Panc1 (cell line): Measurements from ENCODE around the gene CNOT6L. TPM values are rescaled to one million over a fixed set of nuclear protein-coding genes. Genes with fewer than 3 reads are reported as not detected.

ENCODE experiments used
- ATAC-seq: fragments of 200-7000 bp; cut with Tn5 transposase; 2 replicates; pipeline ENCODE4 v1.9.1; 2020; ENCODE audit warnings: mild to moderate bottlenecking, moderate library complexity
- BruUV-seq: library from RNA; stranded (reverse); fragments of 400-500 nt; replicated peaks from 2 replicates; lab custom pipeline; 2021; lab: Mats Ljungman, UMichigan
- CTCF ChIA-PET: fragments of 300-600 bp; sonication (Branson Sonifier 250); formaldehyde crosslinking; loops from one replicate; lab custom pipeline; 2022; ENCODE audit warnings: antibody characterized with exemption; lab: Charles Lee
- POLR2A ChIA-PET: fragments of 300-600 bp; sonication (Branson Sonifier 250); formaldehyde crosslinking; loops from one replicate; lab custom pipeline; 2022; ENCODE audit warnings: antibody characterized with exemption; lab: Charles Lee
- DNase-seq: peaks from one replicate; pipeline ENCODE4 v3.0.0-alpha.2; 2010; ENCODE audit warnings: low read depth, low spot score
- H3K27ac ChIP-seq: 2 replicates; pipeline ENCODE4 v1.5.1; 2011; ENCODE audit warnings: mild to moderate bottlenecking, low read length, inconsistent platforms
- H3K27me3 ChIP-seq: fragments of 200-500 bp; sonication (Bioruptor generic); 2 replicates; pipeline ENCODE4 v1.6.0; 2014; ENCODE audit warnings: low read length, inconsistent platforms; ENCODE audit not compliant: control insufficient read depth, insufficient read depth
- H3K36me3 ChIP-seq: fragments of 200-500 bp; sonication (Bioruptor generic); 2 replicates; pipeline ENCODE4 v1.5.1; 2014; ENCODE audit warnings: inconsistent platforms, mild to moderate bottlenecking, low read length, moderate library complexity; ENCODE audit not compliant: control insufficient read depth, insufficient read depth
- H3K4me1 ChIP-seq: 2 replicates; pipeline ENCODE4 v1.5.1; 2011; ENCODE audit warnings: inconsistent platforms, mild to moderate bottlenecking, low read length, moderate library complexity; ENCODE audit not compliant: control insufficient read depth, insufficient read depth
- H3K4me3 ChIP-seq, 2 experiments: 2 replicates each; pipeline ENCODE4 v1.5.1; 2011 to 2012; ENCODE audit warnings: low read depth in 2 of 2, low read length in 2 of 2, mild to moderate bottlenecking in 2 of 2, inconsistent platforms in 1 of 2, moderate library complexity in 1 of 2
- H3K9me3 ChIP-seq: fragments of 200-500 bp; sonication (Bioruptor generic); 2 replicates; pipeline ENCODE4 v1.5.1; 2014; ENCODE audit warnings: low read depth, mild to moderate bottlenecking, inconsistent platforms, low read length, moderate library complexity; ENCODE audit not compliant: control insufficient read depth, insufficient read depth
- POLR2AphosphoS5 ChIP-seq: IDR thresholded peaks from 2 replicates; pipeline ENCODE4 v1.6.1; 2012; ENCODE audit warnings: mild to moderate bottlenecking, low read depth, low read length, moderate library complexity
- SIN3A ChIP-seq: IDR thresholded peaks from 2 replicates; pipeline ENCODE4 v1.6.1; 2012; ENCODE audit warnings: low read depth, mild to moderate bottlenecking, low read length, moderate library complexity, borderline replicate concordance; ENCODE audit not compliant: insufficient read depth
- TCF7L2 ChIP-seq: IDR thresholded peaks from 2 replicates; pipeline ENCODE4 v1.6.1; 2011; ENCODE audit warnings: mild to moderate bottlenecking, low read depth, low read length, inconsistent platforms
- in situ Hi-C: cut with HindIII; loops from 2 replicates; pipeline ENCODE4 v1.10.0; 2016; ENCODE audit warnings: low sequenced_read_pairs, low pct_unique_long_range_greater_than_20kb
- intact Hi-C: fragments of 100-400 bp; cut with micrococcal nuclease; formaldehyde crosslinking; loops from one replicate; pipeline ENCODE4 v1.10.0; 2022; ENCODE audit not compliant: unreplicated experiment
- total RNA-seq: library from RNA; stranded (reverse); gene quantifications from one replicate; pipeline ENCODE4 v1.2.1, GENCODE V29; 2021; ENCODE audit not compliant: unreplicated experiment
- TF ChIP-seq, protein P1 (sequence below), 2 experiments: IDR thresholded peaks; 2 replicates each; pipeline ENCODE4 v1.6.1; 2011 to 2012; ENCODE audit warnings: low read depth in 2 of 2, control low read depth in 1 of 2, low read length in 1 of 2, mild to moderate bottlenecking in 1 of 2, moderate library complexity in 1 of 2; ENCODE audit not compliant: insufficient read depth in 1 of 2
- TF ChIP-seq, protein P2 (sequence below): fragments of 450-650 bp; IDR thresholded peaks from 2 replicates; pipeline ENCODE4 v1.5.1; 2017; ENCODE audit warnings: mild to moderate bottlenecking

The CNOT6L gene
- total RNA-seq, 1 experiment from 2014 or later = 18.3 TPM

DNA sequence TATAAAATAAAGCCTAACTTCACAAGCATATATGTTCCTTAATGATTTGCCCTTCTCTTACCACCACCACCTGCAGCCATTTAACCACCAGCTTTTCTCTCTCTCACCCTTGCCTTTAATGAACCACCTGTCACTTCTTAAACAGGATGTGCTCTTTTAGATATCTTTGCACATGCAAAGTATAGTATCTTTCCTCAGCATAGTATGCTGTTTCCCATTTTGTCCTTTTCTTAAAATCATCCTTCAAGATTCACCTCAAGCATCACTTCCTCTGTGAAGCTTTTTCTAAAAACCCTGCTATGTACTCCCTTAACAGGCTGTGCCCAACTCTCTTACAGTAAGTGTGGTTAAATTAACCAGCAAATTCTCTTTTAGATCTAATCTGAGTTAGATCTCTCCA lies 8.2 kb upstream of the CNOT6L start:
- Histone ChIP-seq H3K4me1 (no peaks in the 10 kb centered on the region), H3K27ac (no peak overlapping the region), H3K27me3 (peaks cover 2% of the 10 kb centered on the region), H3K9me3 (no peaks in the 10 kb centered on the region), H3K4me3 (no peak overlapping the region), H3K36me3 (no peaks in the 10 kb centered on the region)
- in situ Hi-C loops = no loop called here
- ATAC-seq (no peak), DNase-seq (no peak)
- BruUV-seq = no TSS peak
- ChIA-PET POLR2A (no interaction called here), CTCF (no interaction called here)
- intact Hi-C loops = no loop called here
- TF ChIP-seq, protein P1, sequence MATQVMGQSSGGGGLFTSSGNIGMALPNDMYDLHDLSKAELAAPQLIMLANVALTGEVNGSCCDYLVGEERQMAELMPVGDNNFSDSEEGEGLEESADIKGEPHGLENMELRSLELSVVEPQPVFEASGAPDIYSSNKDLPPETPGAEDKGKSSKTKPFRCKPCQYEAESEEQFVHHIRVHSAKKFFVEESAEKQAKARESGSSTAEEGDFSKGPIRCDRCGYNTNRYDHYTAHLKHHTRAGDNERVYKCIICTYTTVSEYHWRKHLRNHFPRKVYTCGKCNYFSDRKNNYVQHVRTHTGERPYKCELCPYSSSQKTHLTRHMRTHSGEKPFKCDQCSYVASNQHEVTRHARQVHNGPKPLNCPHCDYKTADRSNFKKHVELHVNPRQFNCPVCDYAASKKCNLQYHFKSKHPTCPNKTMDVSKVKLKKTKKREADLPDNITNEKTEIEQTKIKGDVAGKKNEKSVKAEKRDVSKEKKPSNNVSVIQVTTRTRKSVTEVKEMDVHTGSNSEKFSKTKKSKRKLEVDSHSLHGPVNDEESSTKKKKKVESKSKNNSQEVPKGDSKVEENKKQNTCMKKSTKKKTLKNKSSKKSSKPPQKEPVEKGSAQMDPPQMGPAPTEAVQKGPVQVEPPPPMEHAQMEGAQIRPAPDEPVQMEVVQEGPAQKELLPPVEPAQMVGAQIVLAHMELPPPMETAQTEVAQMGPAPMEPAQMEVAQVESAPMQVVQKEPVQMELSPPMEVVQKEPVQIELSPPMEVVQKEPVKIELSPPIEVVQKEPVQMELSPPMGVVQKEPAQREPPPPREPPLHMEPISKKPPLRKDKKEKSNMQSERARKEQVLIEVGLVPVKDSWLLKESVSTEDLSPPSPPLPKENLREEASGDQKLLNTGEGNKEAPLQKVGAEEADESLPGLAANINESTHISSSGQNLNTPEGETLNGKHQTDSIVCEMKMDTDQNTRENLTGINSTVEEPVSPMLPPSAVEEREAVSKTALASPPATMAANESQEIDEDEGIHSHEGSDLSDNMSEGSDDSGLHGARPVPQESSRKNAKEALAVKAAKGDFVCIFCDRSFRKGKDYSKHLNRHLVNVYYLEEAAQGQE (IDR thresholded peaks at IDR 0.05; ENCODE audit: insufficient read depth in 1 of 2, low read depth in 2 of 2, low read length in 1 of 2) = no peak
- TF ChIP-seq SIN3A = no peak

DNA sequence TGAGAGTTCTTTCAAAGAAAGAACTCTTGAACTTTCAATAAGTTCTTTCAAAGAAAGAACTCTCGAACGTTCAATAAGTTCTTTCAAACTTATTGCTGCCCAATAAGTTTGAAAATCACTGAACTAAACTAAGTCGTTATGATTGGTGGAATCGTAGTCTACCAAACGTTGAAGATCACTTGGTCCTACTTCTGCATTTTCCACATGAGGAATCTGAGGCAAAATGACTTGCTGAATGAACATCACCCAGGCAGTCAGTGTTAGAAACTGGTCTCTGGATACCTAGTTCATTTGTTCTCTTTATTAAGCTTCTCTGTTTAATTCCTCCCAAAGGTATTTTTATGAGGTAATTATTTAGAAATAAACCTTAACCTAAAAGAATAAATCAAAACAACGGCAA lies 7.1 kb upstream of the CNOT6L start:
- ChIA-PET POLR2A (no interaction called here), CTCF (no interaction called here)
- Histone ChIP-seq H3K4me3 (no peak overlapping the region), H3K27ac (no peak overlapping the region), H3K27me3 (peaks cover 2% of the 10 kb centered on the region), H3K4me1 (peaks cover 1% of the 10 kb centered on the region), H3K36me3 (no peaks in the 10 kb centered on the region), H3K9me3 (no peaks in the 10 kb centered on the region)
- intact Hi-C loops = no loop called here
- no TSS peak for BruUV-seq
- in situ Hi-C loops = no loop called here
- no peak for TF ChIP-seq TCF7L2
- TF ChIP-seq, protein P1 (IDR thresholded peaks at IDR 0.05; ENCODE audit: insufficient read depth in 1 of 2, low read depth in 2 of 2, low read length in 1 of 2) = no peak
- TF ChIP-seq, protein P2, sequence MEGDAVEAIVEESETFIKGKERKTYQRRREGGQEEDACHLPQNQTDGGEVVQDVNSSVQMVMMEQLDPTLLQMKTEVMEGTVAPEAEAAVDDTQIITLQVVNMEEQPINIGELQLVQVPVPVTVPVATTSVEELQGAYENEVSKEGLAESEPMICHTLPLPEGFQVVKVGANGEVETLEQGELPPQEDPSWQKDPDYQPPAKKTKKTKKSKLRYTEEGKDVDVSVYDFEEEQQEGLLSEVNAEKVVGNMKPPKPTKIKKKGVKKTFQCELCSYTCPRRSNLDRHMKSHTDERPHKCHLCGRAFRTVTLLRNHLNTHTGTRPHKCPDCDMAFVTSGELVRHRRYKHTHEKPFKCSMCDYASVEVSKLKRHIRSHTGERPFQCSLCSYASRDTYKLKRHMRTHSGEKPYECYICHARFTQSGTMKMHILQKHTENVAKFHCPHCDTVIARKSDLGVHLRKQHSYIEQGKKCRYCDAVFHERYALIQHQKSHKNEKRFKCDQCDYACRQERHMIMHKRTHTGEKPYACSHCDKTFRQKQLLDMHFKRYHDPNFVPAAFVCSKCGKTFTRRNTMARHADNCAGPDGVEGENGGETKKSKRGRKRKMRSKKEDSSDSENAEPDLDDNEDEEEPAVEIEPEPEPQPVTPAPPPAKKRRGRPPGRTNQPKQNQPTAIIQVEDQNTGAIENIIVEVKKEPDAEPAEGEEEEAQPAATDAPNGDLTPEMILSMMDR = no peak
- no peak for TF ChIP-seq POLR2AphosphoS5
- TF ChIP-seq SIN3A = no peak
- ATAC-seq (no peak), DNase-seq (no peak)
